Glutamatergic neuron (in vitro differentiated cells): ENCODE results near the gene TNNC2. TPM values are rescaled to one million over a fixed set of nuclear protein-coding genes. Genes with fewer than 3 reads are reported as not detected.
"Not testable (repeated sequence)": the region's sequence is repeated elsewhere in the genome, so short reads cannot be mapped to it uniquely, and the experiment has no call there.

Experiments
- DNase-seq: peaks from one replicate; pipeline ENCODE4 v3.0.0; 2022
- H3K27ac Mint-ChIP-seq: one replicate; pipeline ENCODE4 v1.8.0; 2020; ENCODE audit warnings: mild to moderate bottlenecking, mixed read lengths, inconsistent platforms; ENCODE audit not compliant: unreplicated experiment
- H3K27me3 Mint-ChIP-seq: one replicate; pipeline ENCODE4 v1.8.0; 2020; ENCODE audit warnings: mild to moderate bottlenecking, moderate library complexity, mixed read lengths, inconsistent platforms; ENCODE audit not compliant: unreplicated experiment
- H3K36me3 Mint-ChIP-seq: one replicate; pipeline ENCODE4 v1.8.0; 2020; ENCODE audit warnings: mild to moderate bottlenecking, mixed read lengths, inconsistent platforms; ENCODE audit not compliant: unreplicated experiment
- H3K4me1 Mint-ChIP-seq: one replicate; pipeline ENCODE4 v1.8.0; 2020; ENCODE audit warnings: mild to moderate bottlenecking, low read depth, mixed read lengths, inconsistent platforms; ENCODE audit not compliant: unreplicated experiment
- H3K4me3 Mint-ChIP-seq: one replicate; pipeline ENCODE4 v1.8.0; 2020; ENCODE audit warnings: mild to moderate bottlenecking, mixed read lengths, inconsistent platforms; ENCODE audit not compliant: unreplicated experiment
- H3K9me3 Mint-ChIP-seq: one replicate; pipeline ENCODE4 v1.8.0; 2020; ENCODE audit warnings: mild to moderate bottlenecking, moderate library complexity, mixed read lengths, inconsistent platforms; ENCODE audit not compliant: unreplicated experiment
- total RNA-seq: library from RNA; stranded (reverse); fragmentation: NEBNext Ultra II Directional; extraction: Animal tissue kit (Norgen Biotek cat#: 25700); gene quantifications from one replicate; pipeline ENCODE4 v1.2.1, GENCODE V29; 2021; ENCODE audit not compliant: unreplicated experiment
- TF ChIP-seq, protein P1 (sequence below): fragments of 200-600 bp; sonication (generic); IDR thresholded peaks from one replicate; pipeline ENCODE4 v1.5.0; 2021; ENCODE audit not compliant: partially characterized antibody, unreplicated experiment

TNNC2 gene
- total RNA-seq, 1 donor from 2014 or later, result 0.64 TPM

DNA sequence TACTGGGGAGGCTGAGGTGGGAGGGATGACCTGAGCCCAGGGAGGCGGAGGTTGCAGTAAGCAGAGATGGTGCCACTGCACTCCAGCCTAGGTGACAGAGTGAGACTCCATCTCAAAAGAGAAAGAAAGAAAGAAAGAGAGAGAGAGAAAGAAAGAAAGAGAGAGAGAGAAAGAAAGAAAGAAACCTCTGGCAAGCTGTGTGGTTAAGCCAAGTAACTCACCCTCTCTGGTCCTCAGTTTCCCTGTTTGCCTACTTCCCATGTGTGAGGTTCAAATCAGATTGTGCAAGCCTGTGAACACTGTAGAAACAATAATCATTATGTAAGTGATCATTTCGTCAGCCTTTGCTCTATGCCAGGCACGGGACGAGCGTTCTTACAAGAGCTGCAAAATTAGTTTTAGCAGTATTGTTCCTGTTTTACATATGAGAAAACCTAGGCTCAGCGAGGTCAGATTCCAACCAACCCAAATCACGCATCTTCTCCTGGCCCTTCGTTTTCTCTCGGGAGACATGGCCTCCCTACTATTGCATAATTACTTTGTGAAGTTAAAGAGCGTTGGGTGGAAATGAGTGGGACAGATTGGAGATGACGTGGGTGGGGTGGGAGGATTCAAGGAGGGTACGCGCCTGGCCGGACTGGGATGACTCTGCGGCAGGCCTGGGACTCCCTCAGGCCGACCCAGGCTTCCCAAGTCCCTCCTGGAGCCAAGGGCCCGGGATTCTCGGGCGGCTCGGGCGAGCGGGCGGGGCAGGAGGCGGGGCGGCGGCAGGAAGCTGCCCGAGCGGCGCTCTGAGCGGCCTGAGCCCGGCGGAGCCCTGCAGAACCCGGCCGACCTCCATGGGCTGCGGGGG, 6.1 kb upstream of the TNNC2 start, which contains the start of gene SNX21:
Gene SNX21 (plus strand): TSS at position 770 of the 853 bp plus-strand sequence. CDS start 121 bp downstream, outside the sequence.
- peak; percentile 79 for DNase-seq
- Mint-ChIP-seq H3K27me3 (no peaks in the 10 kb centered on the region), H3K27ac (peak within 1 kb of the TSS; percentile 70), H3K36me3 (no peaks in the 10 kb centered on the region), H3K4me1 (no peaks in the 10 kb centered on the region), H3K4me3 (peak within 1 kb of the TSS; percentile 82), H3K9me3 (no peaks in the 10 kb centered on the region)
- TF ChIP-seq, protein P1, sequence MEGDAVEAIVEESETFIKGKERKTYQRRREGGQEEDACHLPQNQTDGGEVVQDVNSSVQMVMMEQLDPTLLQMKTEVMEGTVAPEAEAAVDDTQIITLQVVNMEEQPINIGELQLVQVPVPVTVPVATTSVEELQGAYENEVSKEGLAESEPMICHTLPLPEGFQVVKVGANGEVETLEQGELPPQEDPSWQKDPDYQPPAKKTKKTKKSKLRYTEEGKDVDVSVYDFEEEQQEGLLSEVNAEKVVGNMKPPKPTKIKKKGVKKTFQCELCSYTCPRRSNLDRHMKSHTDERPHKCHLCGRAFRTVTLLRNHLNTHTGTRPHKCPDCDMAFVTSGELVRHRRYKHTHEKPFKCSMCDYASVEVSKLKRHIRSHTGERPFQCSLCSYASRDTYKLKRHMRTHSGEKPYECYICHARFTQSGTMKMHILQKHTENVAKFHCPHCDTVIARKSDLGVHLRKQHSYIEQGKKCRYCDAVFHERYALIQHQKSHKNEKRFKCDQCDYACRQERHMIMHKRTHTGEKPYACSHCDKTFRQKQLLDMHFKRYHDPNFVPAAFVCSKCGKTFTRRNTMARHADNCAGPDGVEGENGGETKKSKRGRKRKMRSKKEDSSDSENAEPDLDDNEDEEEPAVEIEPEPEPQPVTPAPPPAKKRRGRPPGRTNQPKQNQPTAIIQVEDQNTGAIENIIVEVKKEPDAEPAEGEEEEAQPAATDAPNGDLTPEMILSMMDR, result no peak

DNA sequence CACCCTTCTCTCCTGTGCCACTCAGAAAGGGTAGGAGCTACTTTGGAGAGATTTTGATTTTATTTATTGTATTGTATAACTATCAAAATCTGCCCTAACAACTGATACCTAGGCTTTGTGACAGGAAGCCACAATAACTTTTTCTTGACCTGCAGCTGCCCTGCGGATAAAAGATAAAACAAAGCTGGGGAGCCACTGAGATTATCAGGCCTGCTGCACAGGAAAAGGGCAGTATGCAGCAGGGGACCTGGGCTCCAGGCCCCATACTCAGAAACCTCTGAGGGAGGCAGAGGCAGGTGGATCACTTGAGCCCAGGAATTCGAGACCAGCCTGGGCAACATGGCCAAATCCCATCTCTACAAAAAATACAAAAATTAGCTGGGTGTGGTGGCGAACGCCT, 5.5 kb upstream of the TNNC2 start:
- TF ChIP-seq, protein P1, result no peak
- Mint-ChIP-seq H3K27me3 (no peaks in the 10 kb centered on the region), H3K9me3 (no peaks in the 10 kb centered on the region), H3K27ac (no peak overlapping the region), H3K36me3 (no peaks in the 10 kb centered on the region), H3K4me3 (peak overlapping the region; percentile 81), H3K4me1 (no peaks in the 10 kb centered on the region)
- DNase-seq, result no peak

DNA sequence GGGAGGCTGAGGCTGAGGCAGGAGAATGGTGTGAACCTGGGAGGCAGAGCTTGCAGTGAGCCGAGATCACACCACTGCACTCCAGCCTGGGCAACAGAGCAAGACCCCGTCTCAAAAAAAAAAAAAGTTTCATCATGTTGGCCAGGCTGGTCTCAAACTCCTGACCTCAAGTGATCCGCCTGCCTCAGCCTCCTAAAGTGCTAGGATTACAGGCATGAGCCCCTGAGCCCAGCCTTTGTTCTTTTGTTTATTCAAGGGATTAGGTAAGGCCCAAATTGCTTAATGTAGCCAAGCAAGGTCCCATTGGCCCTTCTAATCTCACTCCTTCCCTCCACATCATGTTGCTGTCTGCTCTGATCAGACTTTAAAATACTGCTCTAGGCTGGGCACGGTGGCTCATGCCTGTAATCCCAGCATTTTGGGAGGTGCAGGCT, 2.6 kb upstream of the TNNC2 start:
- not testable (repeated sequence) for H3K4me3 Mint-ChIP-seq, H3K9me3 Mint-ChIP-seq, H3K4me1 Mint-ChIP-seq, H3K27me3 Mint-ChIP-seq, H3K27ac Mint-ChIP-seq, H3K36me3 Mint-ChIP-seq, DNase-seq

DNA sequence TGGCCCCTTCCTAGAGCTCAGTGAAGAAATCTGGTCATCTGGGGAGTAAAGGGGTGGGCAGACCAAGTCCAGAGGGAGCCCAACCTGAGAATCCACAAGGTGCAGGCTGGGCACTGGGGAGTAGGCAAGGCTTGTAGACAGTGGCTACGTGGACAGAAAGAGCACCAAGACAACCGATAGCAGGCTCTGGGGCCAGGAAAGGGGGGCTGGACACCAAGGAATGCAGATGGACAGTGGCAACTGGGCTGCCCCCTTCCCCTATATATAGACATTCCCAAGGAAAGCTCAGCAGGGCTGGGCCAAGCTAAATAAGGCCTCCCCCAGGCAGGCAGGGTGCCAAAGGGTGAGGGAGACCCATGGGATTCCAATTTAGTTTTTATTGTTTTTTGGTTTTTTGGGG, 1.5 kb upstream of the TNNC2 start:
- Mint-ChIP-seq H3K27ac (no peak overlapping the region), H3K4me3 (no peak overlapping the region), H3K4me1 (no peaks in the 10 kb centered on the region), H3K36me3 (no peaks in the 10 kb centered on the region), H3K9me3 (peaks cover 1% of the 10 kb centered on the region), H3K27me3 (peaks cover 5% of the 10 kb centered on the region)
- no peak for DNase-seq
- TF ChIP-seq, protein P1, result no peak

DNA sequence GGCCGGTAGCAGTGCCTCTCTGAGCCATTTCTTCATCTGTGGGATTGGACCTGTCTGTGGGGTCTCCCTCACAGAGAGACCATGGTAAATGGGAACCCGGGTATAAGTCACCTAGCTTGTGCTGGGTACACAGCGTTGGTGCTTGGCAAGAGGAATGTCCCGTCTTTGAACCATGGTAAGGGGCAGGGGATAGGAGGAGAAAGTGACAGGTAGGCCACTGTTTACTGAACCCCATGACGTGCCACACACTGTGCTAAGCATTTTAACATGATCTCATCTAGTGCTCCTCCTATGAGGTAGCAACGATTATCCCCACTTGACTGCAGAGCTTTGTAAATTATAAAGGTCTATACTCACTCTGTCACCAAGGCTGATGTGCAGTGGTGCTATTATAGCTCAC, 600 bp upstream of the TNNC2 start:
- Mint-ChIP-seq H3K9me3 (peaks cover 1% of the 10 kb centered on the region), H3K4me3 (no peak overlapping the region), H3K27me3 (peaks cover 5% of the 10 kb centered on the region), H3K27ac (no peak overlapping the region), H3K4me1 (no peaks in the 10 kb centered on the region), H3K36me3 (no peaks in the 10 kb centered on the region)
- no peak for DNase-seq
- TF ChIP-seq, protein P1, result no peak
